ENCODE data around the gene CCM2.

CCM2 gene

GRCh38 chr7:45026984-45027773 lies 27.2 kb downstream of the CCM2 start:
- TF ChIP-seq, protein P1, sequence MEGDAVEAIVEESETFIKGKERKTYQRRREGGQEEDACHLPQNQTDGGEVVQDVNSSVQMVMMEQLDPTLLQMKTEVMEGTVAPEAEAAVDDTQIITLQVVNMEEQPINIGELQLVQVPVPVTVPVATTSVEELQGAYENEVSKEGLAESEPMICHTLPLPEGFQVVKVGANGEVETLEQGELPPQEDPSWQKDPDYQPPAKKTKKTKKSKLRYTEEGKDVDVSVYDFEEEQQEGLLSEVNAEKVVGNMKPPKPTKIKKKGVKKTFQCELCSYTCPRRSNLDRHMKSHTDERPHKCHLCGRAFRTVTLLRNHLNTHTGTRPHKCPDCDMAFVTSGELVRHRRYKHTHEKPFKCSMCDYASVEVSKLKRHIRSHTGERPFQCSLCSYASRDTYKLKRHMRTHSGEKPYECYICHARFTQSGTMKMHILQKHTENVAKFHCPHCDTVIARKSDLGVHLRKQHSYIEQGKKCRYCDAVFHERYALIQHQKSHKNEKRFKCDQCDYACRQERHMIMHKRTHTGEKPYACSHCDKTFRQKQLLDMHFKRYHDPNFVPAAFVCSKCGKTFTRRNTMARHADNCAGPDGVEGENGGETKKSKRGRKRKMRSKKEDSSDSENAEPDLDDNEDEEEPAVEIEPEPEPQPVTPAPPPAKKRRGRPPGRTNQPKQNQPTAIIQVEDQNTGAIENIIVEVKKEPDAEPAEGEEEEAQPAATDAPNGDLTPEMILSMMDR (IDR thresholded peaks at IDR 0.05) = no peak
- no peaks in the 10 kb centered on the region for H3K4me1 Mint-ChIP-seq
- peaks cover 48% of the 10 kb centered on the region for H3K36me3 Mint-ChIP-seq (ENCODE audit: low read depth)
- H3K9me3 Mint-ChIP-seq = peaks cover 28% of the 10 kb centered on the region
- peaks cover 2% of the 10 kb centered on the region for H3K27me3 Mint-ChIP-seq (ENCODE audit: low read depth, poor library complexity)
- DNase-seq = no peak
- H3K4me3 Mint-ChIP-seq = no peak overlapping the region
- H3K27ac Mint-ChIP-seq = peak overlapping the region; percentile 51

DNA sequence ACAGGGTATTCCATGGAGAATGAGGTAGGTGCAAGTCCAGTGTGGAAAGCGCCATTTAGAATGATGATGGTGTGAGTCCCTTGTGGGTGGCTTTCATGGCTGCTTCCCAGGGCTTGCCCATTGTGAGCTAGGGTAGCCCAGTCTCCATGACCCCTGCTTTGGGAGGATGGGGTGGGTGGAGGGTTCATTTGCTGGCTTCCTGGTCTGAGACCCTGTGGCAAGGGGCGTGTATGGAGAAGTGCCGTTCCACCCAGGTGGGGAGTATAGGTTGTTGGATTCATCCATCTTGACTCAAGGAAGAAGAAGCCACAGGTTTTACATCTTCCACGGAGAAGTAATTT lies 27.7 kb downstream of the CCM2 start:
- Mint-ChIP-seq H3K27me3 (ENCODE audit: low read depth, poor library complexity) (peaks cover 2% of the 10 kb centered on the region), H3K4me1 (no peaks in the 10 kb centered on the region), H3K36me3 (ENCODE audit: low read depth) (peaks cover 46% of the 10 kb centered on the region), H3K9me3 (peaks cover 28% of the 10 kb centered on the region), H3K27ac (no peak overlapping the region), H3K4me3 (no peak overlapping the region)
- TF ChIP-seq, protein P1 (IDR thresholded peaks at IDR 0.05) = no peak
- DNase-seq = no peak

DNA sequence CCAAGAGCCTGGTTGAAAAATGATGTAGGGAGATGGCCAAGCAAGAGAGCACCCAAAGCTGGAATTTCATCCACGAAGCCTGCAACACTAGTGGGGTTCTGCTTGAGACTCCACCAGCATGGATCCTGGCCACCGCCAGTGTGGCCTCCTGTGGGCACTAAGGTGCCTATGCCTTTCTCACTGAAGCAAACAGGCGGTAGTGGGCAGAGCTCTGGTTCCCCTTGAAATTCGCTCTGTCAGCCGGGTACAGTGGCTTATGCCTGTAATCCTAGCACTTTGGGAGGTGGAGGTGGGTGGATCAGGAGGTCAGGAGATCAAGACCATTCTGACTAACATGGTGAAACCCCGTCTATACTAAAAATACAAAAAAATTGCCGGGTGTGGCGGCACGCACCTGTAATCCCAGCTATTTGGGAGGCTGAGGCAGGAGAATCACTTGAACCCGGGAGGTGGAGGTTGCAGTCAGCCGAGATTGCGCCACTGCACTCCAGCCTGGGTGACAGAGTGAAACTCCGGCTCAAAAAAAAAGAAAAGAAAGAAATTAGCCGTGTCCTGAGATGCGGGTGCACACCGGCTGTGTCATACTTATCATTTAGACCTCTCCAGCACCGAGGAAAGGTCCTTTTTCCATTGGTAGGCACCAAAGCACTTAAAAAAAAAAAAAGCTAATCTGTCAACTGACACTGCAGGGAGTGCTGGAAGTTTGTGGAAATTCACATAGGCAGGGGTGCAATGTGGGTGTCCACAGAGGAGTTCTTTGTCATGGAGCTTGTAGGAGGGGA lies 28.3 kb downstream of the CCM2 start:
- peaks cover 5% of the 10 kb centered on the region for H3K4me1 Mint-ChIP-seq
- H3K9me3 Mint-ChIP-seq = peaks cover 24% of the 10 kb centered on the region
- H3K27me3 Mint-ChIP-seq (ENCODE audit: low read depth, poor library complexity) = peaks cover 2% of the 10 kb centered on the region
- no peak for DNase-seq
- TF ChIP-seq, protein P1 (IDR thresholded peaks at IDR 0.05) = no peak
- no peak overlapping the region for H3K27ac Mint-ChIP-seq
- H3K36me3 Mint-ChIP-seq (ENCODE audit: low read depth) = peaks cover 40% of the 10 kb centered on the region
- no peak overlapping the region for H3K4me3 Mint-ChIP-seq

DNA sequence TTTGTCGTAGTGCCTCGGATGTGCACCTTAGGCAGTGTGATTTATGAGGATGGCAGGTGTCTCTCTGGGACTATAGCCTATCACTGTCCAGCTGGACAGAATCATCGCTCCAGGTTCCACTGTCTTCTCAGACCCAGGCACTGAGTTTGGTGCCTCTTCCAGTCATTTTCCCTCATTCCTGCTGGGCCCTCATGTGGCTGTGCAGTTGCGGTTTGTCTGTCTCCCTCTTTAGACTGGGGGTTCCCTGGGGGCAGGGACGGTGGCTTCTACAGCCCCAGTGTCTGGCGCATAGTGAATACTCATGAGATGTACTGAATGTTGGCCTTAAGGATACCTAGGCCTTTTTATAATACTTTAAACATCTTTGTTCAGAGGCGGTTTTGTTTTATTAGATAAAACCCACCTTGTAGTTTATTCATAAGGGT lies 28.9 kb downstream of the CCM2 start:
- no peak for DNase-seq
- peaks cover 2% of the 10 kb centered on the region for H3K27me3 Mint-ChIP-seq (ENCODE audit: low read depth, poor library complexity)
- peaks cover 34% of the 10 kb centered on the region for H3K36me3 Mint-ChIP-seq (ENCODE audit: low read depth)
- H3K9me3 Mint-ChIP-seq = peaks cover 18% of the 10 kb centered on the region
- TF ChIP-seq, protein P1 (IDR thresholded peaks at IDR 0.05) = no peak
- no peak overlapping the region for H3K27ac Mint-ChIP-seq
- H3K4me3 Mint-ChIP-seq = no peak overlapping the region
- peaks cover 11% of the 10 kb centered on the region for H3K4me1 Mint-ChIP-seq

DNA sequence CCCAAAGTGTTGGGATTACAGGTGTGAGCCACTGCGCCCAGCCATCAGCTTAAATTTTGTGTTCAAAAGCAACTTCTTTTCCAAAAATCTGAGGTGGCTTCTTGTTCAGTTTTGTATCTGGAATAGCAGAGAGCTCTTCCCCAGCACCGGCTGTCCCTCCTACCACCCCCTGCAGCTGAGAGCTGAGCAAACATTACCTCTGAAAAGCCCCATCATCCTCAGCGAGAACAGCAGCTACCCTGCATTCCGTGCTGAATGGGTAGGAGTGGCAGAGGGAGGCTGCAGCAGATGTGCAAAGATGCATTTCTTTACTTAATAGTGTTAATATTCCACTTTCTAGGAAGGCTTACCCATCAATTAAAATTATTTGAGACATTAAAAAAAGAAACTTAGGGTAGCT lies 31.8 kb downstream of the CCM2 start:
- no peaks in the 10 kb centered on the region for H3K9me3 Mint-ChIP-seq
- TF ChIP-seq, protein P1 (IDR thresholded peaks at IDR 0.05) = no peak
- peaks cover 2% of the 10 kb centered on the region for H3K27me3 Mint-ChIP-seq (ENCODE audit: low read depth, poor library complexity)
- no peak for DNase-seq
- peaks cover 12% of the 10 kb centered on the region for H3K36me3 Mint-ChIP-seq (ENCODE audit: low read depth)
- no peak overlapping the region for H3K4me3 Mint-ChIP-seq
- H3K4me1 Mint-ChIP-seq = peaks cover 29% of the 10 kb centered on the region
- H3K27ac Mint-ChIP-seq = no peak overlapping the region
